Endothelial cell (in vitro differentiated cells): Measurements from ENCODE around the gene HYOU1. TPM values are rescaled to one million over a fixed set of nuclear protein-coding genes. Genes with fewer than 3 reads are reported as not detected.

Source experiments
- DNase-seq: peaks from one replicate; pipeline ENCODE4 v3.0.0; 2021; ENCODE audit warnings: low spot score
- H3K27ac Mint-ChIP-seq: one replicate; pipeline ENCODE4 v1.8.0; 2021; ENCODE audit warnings: mixed read lengths, inconsistent platforms; ENCODE audit not compliant: unreplicated experiment
- H3K27me3 Mint-ChIP-seq: one replicate; pipeline ENCODE4 v1.8.0; 2021; ENCODE audit warnings: mild to moderate bottlenecking, moderate library complexity, mixed read lengths, inconsistent platforms; ENCODE audit not compliant: unreplicated experiment
- H3K36me3 Mint-ChIP-seq: one replicate; pipeline ENCODE4 v1.8.0; 2021; ENCODE audit warnings: mild to moderate bottlenecking, low read depth, mixed read lengths, inconsistent platforms; ENCODE audit not compliant: unreplicated experiment
- H3K4me1 Mint-ChIP-seq: one replicate; pipeline ENCODE4 v1.8.0; 2021; ENCODE audit warnings: mild to moderate bottlenecking, mixed read lengths, inconsistent platforms; ENCODE audit not compliant: unreplicated experiment
- H3K4me3 Mint-ChIP-seq: one replicate; pipeline ENCODE4 v1.8.0; 2021; ENCODE audit warnings: mild to moderate bottlenecking, mixed read lengths, inconsistent platforms; ENCODE audit not compliant: unreplicated experiment
- H3K9me3 Mint-ChIP-seq: one replicate; pipeline ENCODE4 v1.8.0; 2021; ENCODE audit warnings: mixed read lengths, inconsistent platforms; ENCODE audit not compliant: unreplicated experiment
- total RNA-seq: library from RNA; stranded (reverse); fragmentation: NEBNext Ultra II Directional; extraction: Animal tissue kit (Norgen Biotek cat#: 25700); gene quantifications from one replicate; pipeline ENCODE4 v1.2.1, GENCODE V29; 2021; ENCODE audit not compliant: unreplicated experiment
- TF ChIP-seq, protein P1 (sequence below): fragments of 200-600 bp; sonication (generic); IDR thresholded peaks from one replicate; pipeline ENCODE4 v1.5.0; 2021; ENCODE audit warnings: antibody characterized with exemption; ENCODE audit not compliant: unreplicated experiment

Gene HYOU1
- total RNA-seq, 1 donor from 2014 or later: 243 TPM

DNA sequence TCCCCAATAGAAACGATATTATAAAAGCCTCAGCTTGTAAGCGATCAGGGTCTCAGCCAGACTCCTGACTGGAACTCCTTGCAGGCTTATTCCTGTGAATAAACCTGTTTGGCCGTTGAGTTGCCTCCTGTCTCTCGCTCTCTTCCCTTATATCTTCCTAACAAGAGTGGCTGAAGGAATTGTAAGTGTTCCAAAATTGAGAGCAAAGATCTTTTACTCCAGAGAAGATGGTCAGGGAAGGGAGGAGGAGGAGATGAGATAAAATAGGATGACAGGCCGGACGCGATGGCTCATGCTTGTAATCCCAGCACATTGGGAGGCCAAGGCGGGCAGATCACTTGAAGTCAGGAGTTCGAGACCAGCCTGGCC lies 25.1 kb downstream of the HYOU1 start:
- no peak for DNase-seq
- TF ChIP-seq, protein P1, sequence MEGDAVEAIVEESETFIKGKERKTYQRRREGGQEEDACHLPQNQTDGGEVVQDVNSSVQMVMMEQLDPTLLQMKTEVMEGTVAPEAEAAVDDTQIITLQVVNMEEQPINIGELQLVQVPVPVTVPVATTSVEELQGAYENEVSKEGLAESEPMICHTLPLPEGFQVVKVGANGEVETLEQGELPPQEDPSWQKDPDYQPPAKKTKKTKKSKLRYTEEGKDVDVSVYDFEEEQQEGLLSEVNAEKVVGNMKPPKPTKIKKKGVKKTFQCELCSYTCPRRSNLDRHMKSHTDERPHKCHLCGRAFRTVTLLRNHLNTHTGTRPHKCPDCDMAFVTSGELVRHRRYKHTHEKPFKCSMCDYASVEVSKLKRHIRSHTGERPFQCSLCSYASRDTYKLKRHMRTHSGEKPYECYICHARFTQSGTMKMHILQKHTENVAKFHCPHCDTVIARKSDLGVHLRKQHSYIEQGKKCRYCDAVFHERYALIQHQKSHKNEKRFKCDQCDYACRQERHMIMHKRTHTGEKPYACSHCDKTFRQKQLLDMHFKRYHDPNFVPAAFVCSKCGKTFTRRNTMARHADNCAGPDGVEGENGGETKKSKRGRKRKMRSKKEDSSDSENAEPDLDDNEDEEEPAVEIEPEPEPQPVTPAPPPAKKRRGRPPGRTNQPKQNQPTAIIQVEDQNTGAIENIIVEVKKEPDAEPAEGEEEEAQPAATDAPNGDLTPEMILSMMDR: no peak
- H3K4me3 Mint-ChIP-seq: peak overlapping the region; percentile 22
- H3K9me3 Mint-ChIP-seq: no peaks in the 10 kb centered on the region
- H3K27me3 Mint-ChIP-seq: peaks cover 3% of the 10 kb centered on the region
- H3K36me3 Mint-ChIP-seq: no peaks in the 10 kb centered on the region
- peaks cover 13% of the 10 kb centered on the region for H3K4me1 Mint-ChIP-seq
- no peak overlapping the region for H3K27ac Mint-ChIP-seq

DNA sequence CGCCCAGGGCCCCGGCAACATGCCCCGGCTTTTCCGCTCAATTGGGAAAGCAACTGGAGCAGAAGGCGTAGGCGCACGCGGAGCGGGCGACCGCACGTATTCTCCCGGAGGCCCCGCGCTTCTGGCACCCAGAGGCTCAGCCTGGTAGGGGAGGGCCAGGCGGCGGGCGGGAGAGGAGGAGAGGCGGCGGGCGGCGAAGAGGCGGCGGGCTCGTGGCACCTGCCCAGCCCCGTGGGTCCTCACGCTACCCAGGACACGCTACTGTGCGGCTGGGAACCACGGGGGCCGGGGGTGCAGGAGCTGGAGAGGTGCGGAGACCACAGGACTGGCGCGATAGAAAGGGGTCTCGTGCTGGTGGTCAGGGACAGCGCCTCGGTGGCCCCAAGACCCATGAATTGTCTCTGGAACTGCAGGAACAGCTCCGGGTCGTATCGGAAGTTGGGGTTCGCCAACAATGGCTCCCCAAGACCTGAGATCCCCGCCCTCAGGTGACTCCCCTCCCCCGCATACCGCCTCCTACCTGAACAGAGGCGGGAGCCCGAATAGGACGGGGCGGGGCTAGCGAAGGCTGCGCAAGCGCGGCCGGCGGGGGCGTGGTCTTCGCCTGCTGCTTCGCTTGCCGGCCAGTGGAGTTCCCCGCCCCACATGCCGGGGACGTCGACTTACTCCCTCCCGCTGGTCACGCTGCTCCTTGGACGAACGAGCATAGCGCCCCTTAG lies 26.5 kb downstream of the HYOU1 start, which contains the start of gene SLC37A4:
Gene SLC37A4 (minus strand): TSS at position 549 of the 719 bp plus-strand sequence.
- DNase-seq: peak; percentile 97
- Mint-ChIP-seq H3K27me3 (peaks cover 3% of the 10 kb centered on the region), H3K4me1 (peaks cover 13% of the 10 kb centered on the region), H3K27ac (peak within 1 kb of the TSS; percentile 25), H3K4me3 (peak within 1 kb of the TSS; percentile 79), H3K9me3 (no peaks in the 10 kb centered on the region), H3K36me3 (peaks cover 3% of the 10 kb centered on the region)
- TF ChIP-seq, protein P1: peak; percentile 92

DNA sequence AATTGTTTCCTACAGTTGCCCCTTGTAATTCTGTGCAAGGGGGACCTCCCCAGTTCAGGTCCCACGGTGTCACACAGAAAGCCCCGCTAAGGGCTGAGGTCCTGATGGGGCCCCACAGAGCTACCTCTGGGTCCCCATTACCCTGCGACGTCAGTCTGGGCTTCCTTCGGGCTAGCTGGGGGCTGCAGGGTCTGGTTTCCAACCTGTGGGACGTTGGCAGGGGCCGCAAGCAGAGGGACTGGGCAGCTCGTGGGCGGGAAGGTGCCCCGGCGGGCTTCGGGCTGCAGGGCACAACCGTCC lies 27.0 kb downstream of the HYOU1 start:
- Mint-ChIP-seq H3K4me3 (peak overlapping the region; percentile 79), H3K27me3 (peaks cover 3% of the 10 kb centered on the region), H3K36me3 (peaks cover 8% of the 10 kb centered on the region), H3K27ac (no peak overlapping the region), H3K4me1 (peaks cover 18% of the 10 kb centered on the region), H3K9me3 (no peaks in the 10 kb centered on the region)
- no peak for DNase-seq
- TF ChIP-seq, protein P1: no peak

DNA sequence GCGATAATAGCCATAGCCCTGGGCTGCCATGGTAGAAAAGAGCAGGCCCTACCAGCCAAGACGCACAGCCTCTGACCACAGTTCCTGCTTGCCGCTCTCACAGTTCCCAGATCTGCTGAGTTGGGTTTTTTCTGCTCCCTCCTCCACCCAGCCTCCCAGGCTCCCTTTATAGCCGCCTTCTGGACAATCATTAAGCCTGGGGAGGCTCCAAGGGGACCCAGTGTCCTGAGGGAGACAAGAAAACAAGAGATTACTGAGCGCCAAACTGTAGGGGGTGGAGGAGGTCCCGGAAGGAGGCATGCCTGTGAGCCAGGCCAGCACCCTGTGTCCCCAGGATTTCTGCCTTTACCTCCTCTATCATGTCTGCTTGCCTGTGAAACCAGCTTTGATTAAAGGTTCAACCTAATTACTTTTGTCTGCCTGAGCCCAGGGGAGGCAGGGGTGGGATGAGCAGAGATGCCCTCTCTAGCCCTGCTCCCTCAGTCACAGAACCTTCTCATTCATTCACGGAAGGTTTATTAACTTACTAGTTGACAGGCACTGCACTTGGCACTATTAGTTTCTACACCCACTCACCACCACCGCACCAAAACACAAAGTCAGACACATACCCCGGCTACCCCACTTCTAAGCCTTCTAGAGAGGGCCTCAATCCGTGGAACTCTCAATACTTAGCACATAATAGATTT lies 27.5 kb downstream of the HYOU1 start:
- Mint-ChIP-seq H3K36me3 (peaks cover 11% of the 10 kb centered on the region), H3K27ac (peak overlapping the region; percentile 48), H3K4me1 (peaks cover 23% of the 10 kb centered on the region), H3K4me3 (peak overlapping the region; percentile 79), H3K9me3 (no peaks in the 10 kb centered on the region), H3K27me3 (peaks cover 3% of the 10 kb centered on the region)
- TF ChIP-seq, protein P1: no peak
- DNase-seq: no peak

DNA sequence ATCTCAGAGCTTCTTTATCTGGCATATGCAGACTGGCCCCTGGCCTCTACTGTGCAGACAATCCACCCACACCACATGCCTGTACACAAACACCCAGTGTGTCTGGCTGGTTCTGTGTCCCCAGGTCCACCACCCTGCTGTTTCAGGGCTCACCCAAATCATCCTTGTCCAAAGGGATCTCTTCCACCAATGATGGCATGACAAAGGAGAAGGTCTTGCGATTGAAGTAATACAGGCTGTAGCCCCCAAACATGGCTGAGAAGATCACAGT lies 28.0 kb downstream of the HYOU1 start:
- DNase-seq: no peak

More for the DNA sequence above, 28.0 kb downstream of the HYOU1 start:
- Mint-ChIP-seq H3K9me3 (no peaks in the 10 kb centered on the region), H3K4me1 (peaks cover 28% of the 10 kb centered on the region), H3K27me3 (peaks cover 3% of the 10 kb centered on the region), H3K36me3 (peaks cover 15% of the 10 kb centered on the region), H3K4me3 (peak overlapping the region; percentile 79), H3K27ac (peak overlapping the region; percentile 48)
- TF ChIP-seq, protein P1: no peak
